Heart left ventricle (tissue), 13 donors: ENCODE results near the gene NOP56.

ENCODE experiments used
- CTCF ChIP-seq, 12 donors: fragments of 200-600 bp; sonication (generic) in 4 of 12; IDR thresholded peaks; one replicate each; pipeline versions ENCODE4 v1.5.0 to v1.8.0; 2018 to 2022; ENCODE audit warnings: antibody characterized with exemption in 12 of 12, mild to moderate bottlenecking in 5 of 12
- POLR2A ChIP-seq, 2 donors: fragments of 450-650 bp; IDR thresholded peaks; one replicate each; pipeline ENCODE4 v1.6.1; 2017; ENCODE audit warnings: antibody characterized with exemption in 2 of 2, mild to moderate bottlenecking in 2 of 2, moderate library complexity in 2 of 2
- donor health status: ischemic (EF 13 %, LVEDD 7.1; RV severe dilation, severe dysfunction).
- donor health status: DM: no; HTN: yes; CAD: no.
- donor health status: DM: no; HTN: no; CAD: no.
- donor health status: ischemic (EF 25% LVEDD 6.9; RV normal size, moderate dysfunction).
- donor health status: ischemic (EF 25% LVEDD 5.7; RV mildly dilated, moderate dysfunction).
- donor health status: ischemic (EF 35%, LVEDD 5.7; RV mildly dilated, moderate dysfunction).
- donor health status: nonischemic (EF 11% LVEDD 7.7; RV severe dilation, severe dysfunction).
- donor health status: DM: yes; HTN: yes; CAD: no.
- donor health status: PGD.
- donor health status: ischemic (EF 29% LVEDD 5.4; RV normal size, mild dysfunction).
- donor health status: nonischemic (EF 23%, LVEDD 6.1; RV moderate dilation, normal function).

GRCh38 chr20:2612073-2612472 is 40.4 kb upstream of the NOP56 start:
- TF ChIP-seq CTCF (IDR thresholded peaks at IDR 0.05) (no peak), POLR2A (IDR thresholded peaks at IDR 0.05) (no peak)
